HepG2 (cell line): ENCODE data around the gene ERO1A. TPM values are rescaled to one million over a fixed set of nuclear protein-coding genes. Genes with fewer than 3 reads are reported as not detected.

Source experiments
- ATM ChIP-seq: fragments of 450-650 bp; IDR thresholded peaks from 2 replicates; pipeline ENCODE4 v1.7.1; 2017; ENCODE audit warnings: mild to moderate bottlenecking, borderline replicate concordance
- CEBPG ChIP-seq: IDR thresholded peaks from 2 replicates; pipeline ENCODE4 v1.6.1; 2016
- CHCHD3 ChIP-seq: sonication (generic); formaldehyde crosslinking; IDR thresholded peaks from 2 replicates; pipeline ENCODE4 v1.8.0; 2022; ENCODE audit warnings: mild to moderate bottlenecking, missing genetic modification reagents, moderate library complexity
- E2F2 ChIP-seq: sonication (generic); formaldehyde crosslinking; IDR thresholded peaks from 2 replicates; pipeline ENCODE4 v1.4.0; 2020; ENCODE audit warnings: missing genetic modification reagents, borderline replicate concordance
- GABPA ChIP-seq, 2 experiments: IDR thresholded peaks; 2 replicates each; pipeline ENCODE4 v1.6.1; 2011 to 2016; ENCODE audit warnings: low read depth in 2 of 2, low read length in 1 of 2, missing biosample characterization in 1 of 2, missing genetic modification characterization in 1 of 2
- GABPB1 ChIP-seq: IDR thresholded peaks from 2 replicates; pipeline ENCODE4 v1.6.1; 2016; ENCODE audit warnings: mild to moderate bottlenecking, missing genetic modification reagents, moderate library complexity, missing compliant biosample characterization
- GMEB2 ChIP-seq: IDR thresholded peaks from 2 replicates; pipeline ENCODE4 v1.6.1; 2016; ENCODE audit warnings: missing biosample characterization, missing genetic modification reagents, low read depth
- HOXD1 ChIP-seq: sonication (generic); formaldehyde crosslinking; IDR thresholded peaks from 2 replicates; pipeline ENCODE4 v1.5.0; 2020; ENCODE audit warnings: missing genetic modification reagents
- IKZF5 ChIP-seq: IDR thresholded peaks from 2 replicates; pipeline ENCODE4 v1.6.1; 2018; ENCODE audit warnings: missing genetic modification reagents, mild to moderate bottlenecking, missing compliant biosample characterization
- KLF11 ChIP-seq: IDR thresholded peaks from 2 replicates; pipeline ENCODE4 v1.6.1; 2016; ENCODE audit warnings: missing compliant biosample characterization
- LCORL ChIP-seq, 2 experiments: fragments of 450-650 bp in 1 of 2; sonication (generic) in 1 of 2; formaldehyde crosslinking in 1 of 2; IDR thresholded peaks; 2 replicates each; pipeline versions ENCODE4 v1.5.0 to v1.6.1; 2017 to 2020; ENCODE audit warnings: antibody characterized with exemption in 1 of 2, missing genetic modification reagents in 1 of 2
- MYC ChIP-seq: sonication (generic); formaldehyde crosslinking; IDR thresholded peaks from 2 replicates; pipeline ENCODE4 v1.9.0; 2021; ENCODE audit warnings: missing genetic modification reagents, borderline replicate concordance
- PLSCR1 ChIP-seq: sonication (generic); formaldehyde crosslinking; IDR thresholded peaks from 2 replicates; pipeline ENCODE4 v1.5.0; 2020; ENCODE audit warnings: missing genetic modification reagents, mild to moderate bottlenecking, borderline replicate concordance
- PTBP1 ChIP-seq: fragments of 200-400 bp; formaldehyde crosslinking; IDR thresholded peaks from 2 replicates; pipeline ENCODE4 v1.6.1; 2018; ENCODE audit warnings: low read length, low read depth; ENCODE audit not compliant: poor library complexity, severe bottlenecking
- RNF2 ChIP-seq: fragments of 450-650 bp; conservative IDR thresholded peaks from 2 replicates; pipeline ENCODE4 v1.6.1; 2016; ENCODE audit warnings: low read depth
- SP5 ChIP-seq: IDR thresholded peaks from 2 replicates; pipeline ENCODE4 v1.6.1; 2016; ENCODE audit warnings: low read depth, borderline replicate concordance
- TFDP2 ChIP-seq: sonication (generic); formaldehyde crosslinking; IDR thresholded peaks from 2 replicates; pipeline ENCODE4 v1.4.0; 2020; ENCODE audit warnings: missing genetic modification reagents
- ZNF17 ChIP-seq: sonication (generic); formaldehyde crosslinking; IDR thresholded peaks from 2 replicates; pipeline ENCODE4 v1.5.0; 2020; ENCODE audit warnings: mild to moderate bottlenecking, missing genetic modification reagents
- ZNF382 ChIP-seq: sonication (generic); formaldehyde crosslinking; IDR thresholded peaks from 2 replicates; pipeline ENCODE4 v1.5.0; 2020; ENCODE audit warnings: missing genetic modification reagents, mild to moderate bottlenecking, borderline replicate concordance
- ZNF598 ChIP-seq: sonication (generic); formaldehyde crosslinking; IDR thresholded peaks from 2 replicates; pipeline ENCODE4 v1.5.1; 2020; ENCODE audit warnings: mild to moderate bottlenecking, missing genetic modification reagents, borderline replicate concordance
- ZNF7 ChIP-seq: IDR thresholded peaks from 2 replicates; pipeline ENCODE4 v1.6.1; 2016; ENCODE audit warnings: missing biosample characterization, missing genetic modification reagents
- polyA plus RNA-seq, 8 experiments: library from polyadenylated mRNA; depleted of rRNA in 3 of 8; stranded (reverse) in 7 of 8; unstranded in 1 of 8; fragments of >200 nt; fragmentation: Illumina TruSeq in 4 of 8; extraction: Trizol in 4 of 8; gene quantifications; 2 replicates each; pipeline versions ENCODE4 v1.2.1 to v1.2.3, GENCODE V29; 2011 to 2016; ENCODE audit warnings: low read depth in 4 of 8, missing spikeins in 1 of 8, mixed read lengths in 1 of 8; ENCODE audit not compliant: insufficient read depth in 1 of 8
- total RNA-seq, 5 experiments: library from RNA; depleted of rRNA; stranded (reverse); fragments of >200 nt; fragmentation: Illumina TruSeq; extraction: Trizol; gene quantifications; 2 replicates each; pipeline ENCODE4 v1.2.3, GENCODE V29; 2016; ENCODE audit warnings: low read depth in 1 of 5

Gene ERO1A
- total and polyA plus RNA-seq, 2 of the 13 experiments (the other 11 are each of a cell fraction or from before 2014, with no cell fraction given) = 60.3 to 137 TPM

- no peak for TF ChIP-seq E2F2 (CRISPR knock-in tag)
- no peak for TF ChIP-seq ZNF17
- no peak for TF ChIP-seq ATM
- no peak for TF ChIP-seq CEBPG (CRISPR knock-in tag)
- TF ChIP-seq TFDP2 (CRISPR knock-in tag) = peak; percentile 77
- TF ChIP-seq LCORL (IDR thresholded peaks at IDR 0.05) = no peak
- TF ChIP-seq LCORL (CRISPR knock-in tag; IDR thresholded peaks at IDR 0.05) = 0 out of 2 replicates have a peak, but pooled peaks have one; percentile 29
- no peak for TF ChIP-seq CHCHD3 (CRISPR knock-in tag)
- no peak for TF ChIP-seq ZNF598 (CRISPR knock-in tag)
- no peak for TF ChIP-seq RNF2
- TF ChIP-seq PTBP1 = no peak
- TF ChIP-seq GABPA (IDR thresholded peaks at IDR 0.05; ENCODE audit: low read depth, low read length) = peak; percentile 32; the same call in 1 of the 2 replicates
- TF ChIP-seq GABPA (CRISPR knock-in tag; IDR thresholded peaks at IDR 0.05; ENCODE audit: low read depth) = no peak; the same call in 1 of the 2 replicates
- TF ChIP-seq GABPB1 (CRISPR knock-in tag) = peak; percentile 83
- no peak for TF ChIP-seq KLF11 (CRISPR knock-in tag)
- TF ChIP-seq ZNF382 (CRISPR knock-in tag) = no peak
- no peak for TF ChIP-seq ZNF7 (CRISPR knock-in tag)
- peak; percentile 56 for TF ChIP-seq MYC (CRISPR knock-in tag)
- peak; percentile 48 for TF ChIP-seq IKZF5 (CRISPR knock-in tag)
- 0 out of 2 replicates have a peak, but pooled peaks have one; percentile 65 for TF ChIP-seq PLSCR1 (CRISPR knock-in tag)
- no peak for TF ChIP-seq HOXD1 (CRISPR knock-in tag)
- peak; percentile 95 for TF ChIP-seq SP5 (CRISPR knock-in tag)
- peak; percentile 84 for TF ChIP-seq GMEB2 (CRISPR knock-in tag)
These were observed 34.8 kb upstream of the ERO1A start, which contains the start of gene STYX (continued) for GRCh38 chr14:52729925-52730708.
